HG03571 (cell line): ENCODE measurements around the gene IGFBP2.

Experiments used
- ATAC-seq: cut with Tn5 transposase; IDR thresholded peaks from one replicate; pipeline ENCODE4 v1.9.1; 2021; ENCODE audit not compliant: unreplicated experiment

Gene IGFBP2

DNA sequence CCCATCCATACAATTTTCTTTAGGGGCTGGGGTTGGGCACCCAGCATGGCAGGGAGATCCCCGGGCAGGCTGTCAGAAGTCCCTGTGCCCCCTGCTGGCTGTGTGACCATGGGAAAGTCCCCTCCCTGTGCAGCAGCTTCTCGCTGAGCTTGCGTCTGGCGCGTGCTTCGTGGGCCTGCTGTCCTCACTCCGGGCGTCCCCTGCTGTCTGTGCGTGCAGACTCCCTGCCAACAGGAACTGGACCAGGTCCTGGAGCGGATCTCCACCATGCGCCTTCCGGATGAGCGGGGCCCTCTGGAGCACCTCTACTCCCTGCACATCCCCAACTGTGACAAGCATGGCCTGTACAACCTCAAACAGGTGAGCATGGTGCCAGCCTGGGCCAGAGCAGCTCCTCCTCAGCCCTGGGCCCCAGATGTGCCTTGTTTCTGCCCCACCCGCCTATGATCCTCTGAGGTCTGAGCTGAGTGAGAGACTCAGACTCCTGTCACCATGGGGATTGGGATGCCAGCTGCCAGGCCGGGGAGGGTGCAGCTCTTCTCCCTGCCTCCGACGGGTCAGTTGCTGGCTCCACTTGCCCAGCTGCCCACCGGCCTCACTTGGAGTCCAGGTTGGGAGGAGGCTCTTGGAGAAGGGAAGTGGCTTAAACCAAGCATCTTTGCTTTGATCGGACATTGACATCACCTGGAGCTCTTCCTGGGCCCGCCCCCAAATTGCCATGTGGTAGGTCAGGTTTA lies 28.6 kb downstream of the IGFBP2 start:
- no peak for ATAC-seq

DNA sequence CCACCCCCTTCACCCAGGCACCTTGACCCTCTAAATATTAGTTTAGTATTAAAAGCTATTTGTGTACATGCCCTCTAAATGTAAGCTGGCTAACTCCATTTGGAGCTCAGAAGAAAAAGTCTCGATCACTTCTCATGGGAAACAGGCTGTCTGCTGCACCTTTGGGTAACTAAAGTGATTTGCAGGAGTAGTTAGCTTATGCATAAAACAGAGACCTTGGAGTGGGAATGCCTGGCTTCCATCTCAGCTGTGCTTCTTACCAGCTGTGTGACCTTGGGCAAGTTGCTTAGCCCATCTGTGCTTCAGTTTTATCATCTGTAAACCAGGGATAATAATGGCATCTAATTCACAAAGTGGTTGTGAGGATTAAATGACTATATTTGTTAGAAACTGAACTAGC lies 29.9 kb downstream of the IGFBP2 start:
- no peak for ATAC-seq

DNA sequence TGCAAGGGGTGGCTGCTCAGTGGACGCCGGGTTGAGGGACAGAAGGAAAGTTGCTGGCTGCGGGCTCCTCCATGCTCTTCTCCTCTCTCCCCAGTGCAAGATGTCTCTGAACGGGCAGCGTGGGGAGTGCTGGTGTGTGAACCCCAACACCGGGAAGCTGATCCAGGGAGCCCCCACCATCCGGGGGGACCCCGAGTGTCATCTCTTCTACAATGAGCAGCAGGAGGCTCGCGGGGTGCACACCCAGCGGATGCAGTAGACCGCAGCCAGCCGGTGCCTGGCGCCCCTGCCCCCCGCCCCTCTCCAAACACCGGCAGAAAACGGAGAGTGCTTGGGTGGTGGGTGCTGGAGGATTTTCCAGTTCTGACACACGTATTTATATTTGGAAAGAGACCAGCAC lies 30.6 kb downstream of the IGFBP2 start:
- no peak for ATAC-seq

DNA sequence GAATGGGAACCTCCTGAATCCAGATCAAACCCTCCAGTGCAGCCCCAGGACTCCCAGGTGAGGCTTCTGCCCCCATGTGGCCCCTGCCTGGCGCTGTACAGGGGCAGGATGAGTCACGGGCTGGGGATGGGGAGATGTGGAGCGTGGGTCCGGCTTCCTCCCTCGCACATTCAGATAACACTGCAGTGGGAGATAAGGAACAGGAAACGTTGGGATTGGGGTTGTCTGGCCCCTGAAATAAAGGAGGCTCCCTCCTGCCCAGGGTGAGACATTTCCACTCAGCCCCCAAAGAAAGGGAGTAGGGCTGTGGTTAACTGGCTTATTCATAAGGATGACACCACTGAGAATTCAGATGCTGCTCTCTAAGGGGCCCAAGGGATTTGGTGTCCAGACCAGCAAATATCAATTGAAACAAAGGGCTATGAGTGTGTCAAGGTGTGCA lies 31.4 kb downstream of the IGFBP2 start:
- no peak for ATAC-seq

DNA sequence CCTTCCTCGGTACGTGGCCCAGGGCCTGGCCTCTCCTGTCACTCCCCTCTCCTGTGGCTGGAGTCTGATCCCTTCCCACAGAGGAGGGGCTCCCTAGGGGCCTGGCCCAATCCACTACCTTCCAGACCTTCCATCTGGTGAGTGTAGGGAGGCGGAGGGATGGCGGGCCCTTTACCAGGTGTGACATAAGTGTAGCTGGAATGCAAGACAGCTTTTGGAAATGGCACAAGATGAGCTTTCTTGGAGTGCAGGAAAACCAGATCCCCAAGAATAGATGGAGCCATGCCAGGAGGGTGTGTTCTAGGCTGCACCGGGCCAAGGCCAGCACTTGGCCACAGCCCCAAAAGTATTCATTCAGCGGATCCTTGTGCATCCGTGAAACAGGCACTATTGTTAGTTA lies 32.0 kb downstream of the IGFBP2 start:
- ATAC-seq: no peak

DNA sequence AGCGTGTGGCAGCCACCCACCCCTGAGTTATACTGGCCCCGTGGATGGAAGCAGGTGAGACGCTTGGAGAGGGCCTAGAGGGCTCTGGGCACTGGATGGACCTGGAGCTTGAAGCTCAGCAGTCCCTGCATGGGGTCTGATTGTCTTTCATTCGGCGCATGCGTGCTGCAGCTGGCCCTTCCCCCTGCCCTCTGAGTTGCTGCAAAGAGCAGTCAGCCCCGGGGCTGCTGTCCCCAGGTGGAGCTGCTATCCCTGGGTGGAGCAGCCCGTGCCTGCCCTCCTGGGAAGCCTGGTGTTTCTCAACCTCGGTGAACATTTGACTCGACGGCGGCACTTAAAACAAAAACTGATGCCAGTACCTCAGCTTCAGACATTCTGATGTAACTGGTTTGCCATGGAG lies 32.5 kb downstream of the IGFBP2 start:
- ATAC-seq: no peak

DNA sequence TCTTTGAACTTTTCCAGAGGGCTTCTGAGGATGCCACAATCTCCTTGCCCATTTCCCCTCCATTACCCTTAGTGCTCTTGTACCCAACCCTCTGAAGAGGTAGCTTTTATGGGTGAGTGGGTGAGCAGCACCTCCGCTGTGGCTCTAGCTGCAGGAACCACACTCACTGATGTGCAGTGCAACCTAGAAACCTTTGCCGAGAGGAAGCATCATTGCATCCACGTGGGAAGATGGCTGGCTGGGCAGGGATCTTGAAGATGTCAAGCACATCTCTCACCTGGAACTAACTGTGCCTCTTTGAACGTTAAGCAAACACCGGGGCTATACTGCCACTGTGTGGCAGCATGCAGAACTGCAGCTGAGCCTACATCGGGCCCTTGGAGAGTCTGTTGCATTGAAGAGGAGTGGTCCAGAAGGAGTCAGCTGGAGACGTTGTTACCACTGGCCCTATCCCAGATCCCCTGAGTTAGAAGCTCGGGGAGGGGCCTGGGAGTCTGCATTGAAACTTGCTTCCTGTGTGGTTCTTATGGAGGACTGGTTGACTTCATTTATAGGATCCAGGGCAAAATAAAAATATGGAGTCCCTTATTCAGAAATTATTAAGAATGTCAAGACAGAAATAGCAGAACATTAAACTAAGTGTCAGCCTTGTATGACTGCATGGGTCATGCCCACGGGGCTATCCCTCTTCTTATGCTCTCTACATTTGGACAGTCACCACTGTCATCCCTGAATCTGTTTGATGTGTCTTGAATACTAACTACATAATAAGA lies 33.4 kb downstream of the IGFBP2 start:
- peak; percentile 74 for ATAC-seq

DNA sequence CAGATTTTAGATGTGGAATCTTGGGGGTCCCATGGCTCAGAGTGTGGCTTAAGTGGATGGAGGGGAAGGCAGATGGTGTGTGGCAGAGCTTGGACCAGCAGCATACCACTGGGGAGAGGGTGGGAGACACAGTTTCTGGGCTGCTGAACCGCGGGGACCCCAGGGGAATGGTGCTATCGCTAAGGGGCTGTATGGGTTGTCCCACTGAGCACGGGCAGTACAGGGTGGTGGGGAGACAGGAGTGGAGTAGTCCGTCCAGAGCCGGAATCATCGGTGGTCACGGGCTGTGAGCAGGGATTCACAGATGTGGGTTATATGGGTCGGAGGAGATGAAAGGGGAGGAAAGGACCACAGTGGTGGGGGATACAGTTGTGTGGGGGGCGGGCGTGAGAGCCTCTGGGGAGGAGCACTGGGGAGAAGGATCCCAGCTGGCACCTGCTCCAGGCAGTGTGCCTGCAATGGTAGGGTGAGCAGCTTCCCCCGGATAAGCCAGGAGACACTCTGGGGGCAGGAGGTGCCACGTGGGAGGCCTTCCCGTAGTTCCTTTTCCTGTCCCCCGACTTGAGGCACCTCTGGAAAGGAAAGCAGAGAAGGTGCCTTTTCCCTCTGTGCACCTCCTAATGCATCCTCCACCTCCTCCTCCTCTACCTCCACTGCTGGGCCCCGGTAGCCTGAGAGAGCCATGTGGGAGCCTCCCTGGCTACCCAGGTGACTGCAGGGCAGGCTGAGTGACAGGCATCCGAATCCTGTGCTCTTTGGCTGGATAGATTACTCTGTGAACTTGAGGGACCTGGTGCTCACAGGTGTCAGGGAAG lies 37.3 kb downstream of the IGFBP2 start:
- ATAC-seq: no peak

DNA sequence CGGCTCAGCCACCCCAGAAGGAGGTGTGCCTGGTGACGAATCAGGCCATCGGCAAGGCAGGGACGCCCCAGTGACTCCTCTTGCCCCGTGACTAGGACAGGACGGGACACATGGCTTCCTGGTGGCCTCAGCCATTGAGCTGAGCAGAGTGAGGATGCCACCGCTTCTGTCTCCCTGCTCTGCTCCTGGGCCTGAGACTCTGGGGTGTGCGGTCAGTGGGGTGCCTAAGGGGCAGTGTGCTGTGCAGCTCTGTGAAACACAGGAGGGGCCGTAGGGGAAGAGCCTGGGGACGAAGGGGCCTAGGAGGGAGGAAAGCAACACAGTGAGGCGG lies 37.8 kb downstream of the IGFBP2 start:
- ATAC-seq: no peak

DNA sequence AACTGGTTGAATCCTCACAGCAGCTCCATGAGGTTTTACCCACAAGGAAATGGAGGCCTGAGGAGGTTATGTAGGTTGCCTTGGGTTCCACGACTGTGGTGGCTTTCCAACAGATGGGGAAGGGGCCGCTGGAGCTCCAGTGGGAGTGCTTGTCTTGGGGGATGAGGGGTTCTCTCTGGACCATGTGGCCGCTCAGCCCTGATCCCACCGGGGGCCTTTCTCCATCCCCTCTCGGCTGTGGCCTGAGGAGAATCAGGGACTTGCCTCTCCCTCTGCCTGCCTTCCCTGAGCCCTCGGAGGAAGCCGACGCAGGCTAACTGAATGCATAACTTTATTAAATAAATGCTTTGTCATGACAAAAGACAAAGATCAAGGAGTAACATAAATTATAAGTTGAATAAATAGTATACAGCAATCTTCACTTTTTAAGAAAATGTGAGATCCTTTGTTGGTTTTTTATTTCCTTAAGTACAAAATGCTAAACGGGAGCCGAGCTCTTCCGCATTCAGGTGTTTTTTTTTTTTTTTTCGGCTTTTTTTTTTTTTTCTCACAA lies 38.6 kb downstream of the IGFBP2 start:
- no peak for ATAC-seq

DNA sequence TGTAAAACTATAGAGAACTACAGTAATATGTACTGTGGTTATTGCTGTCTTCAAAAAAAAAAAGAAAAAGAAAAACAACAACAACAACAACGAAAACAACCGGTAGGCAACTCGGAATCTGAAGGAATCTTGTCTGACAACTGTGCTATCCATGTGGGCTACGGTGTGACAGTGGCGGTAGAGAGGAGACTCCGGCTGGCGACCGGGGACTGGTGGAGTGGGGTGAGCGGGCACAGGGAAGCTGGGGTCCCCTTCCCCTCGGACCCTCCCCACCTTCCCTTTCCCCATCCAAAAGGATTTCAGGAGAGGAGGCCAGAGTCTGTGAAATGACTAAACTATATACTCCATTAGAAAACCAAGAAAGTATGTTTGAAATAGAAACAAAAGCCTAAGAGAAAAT lies 39.2 kb downstream of the IGFBP2 start:
- no peak for ATAC-seq

DNA sequence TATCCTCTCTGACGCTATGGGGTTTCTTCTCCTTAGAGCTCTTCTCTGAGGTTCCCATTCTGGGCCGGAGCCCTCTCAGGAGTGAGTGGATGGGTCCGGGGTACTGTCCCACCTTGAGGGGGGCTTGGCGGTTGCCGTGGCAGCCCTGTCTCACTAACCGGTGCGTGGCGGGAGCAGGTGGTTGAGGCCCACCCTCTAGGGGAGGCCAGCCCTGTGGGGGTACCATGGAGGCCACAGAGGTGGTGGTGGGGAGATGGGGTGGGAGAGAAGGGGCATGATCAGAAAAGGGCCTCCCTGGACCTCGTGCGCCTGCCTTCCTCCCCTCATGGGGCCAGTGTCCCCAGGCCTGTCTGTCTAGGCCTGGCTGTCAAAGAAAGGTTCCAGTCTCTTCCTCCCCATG lies 39.8 kb downstream of the IGFBP2 start:
- ATAC-seq: no peak

DNA sequence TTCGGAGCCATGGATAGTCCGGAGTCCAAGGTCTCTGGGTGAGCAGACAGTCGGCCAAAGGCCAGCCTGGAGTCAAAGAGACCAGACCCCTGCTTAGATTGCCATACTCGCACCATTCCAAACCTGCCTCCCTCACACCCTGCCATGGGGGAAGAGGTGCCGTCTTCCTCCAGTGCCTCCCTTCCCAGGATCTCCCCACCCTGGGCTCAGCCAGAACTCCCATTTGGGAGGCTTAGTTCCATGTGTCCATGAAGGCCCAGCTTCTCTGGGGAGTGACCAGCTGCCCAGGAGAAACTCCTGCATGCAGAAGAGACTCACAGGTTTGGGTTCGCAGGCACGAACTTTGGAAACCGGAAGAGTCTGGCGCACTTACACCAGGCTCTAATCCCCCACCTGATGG lies 40.4 kb downstream of the IGFBP2 start:
- ATAC-seq: no peak

DNA sequence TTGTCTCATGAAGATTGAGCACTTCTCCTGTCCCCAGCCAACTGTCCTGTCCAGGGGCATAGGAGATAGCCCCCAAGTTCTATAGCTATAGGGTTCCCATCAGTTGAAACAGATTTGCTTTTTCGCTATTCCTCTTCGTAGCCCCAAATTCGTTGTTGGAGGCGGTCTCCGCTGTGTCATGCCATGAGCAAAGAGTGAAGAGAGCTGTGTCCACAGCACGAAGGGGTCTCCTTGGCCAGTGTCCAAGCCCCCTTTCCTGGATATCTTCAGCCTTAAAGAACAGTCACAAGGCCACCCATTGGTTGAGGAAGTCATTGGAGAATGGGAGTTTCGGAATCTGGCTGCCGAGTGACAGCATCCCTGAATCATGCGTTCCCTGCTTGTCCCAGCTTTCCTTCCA lies 41.2 kb downstream of the IGFBP2 start:
- no peak for ATAC-seq

DNA sequence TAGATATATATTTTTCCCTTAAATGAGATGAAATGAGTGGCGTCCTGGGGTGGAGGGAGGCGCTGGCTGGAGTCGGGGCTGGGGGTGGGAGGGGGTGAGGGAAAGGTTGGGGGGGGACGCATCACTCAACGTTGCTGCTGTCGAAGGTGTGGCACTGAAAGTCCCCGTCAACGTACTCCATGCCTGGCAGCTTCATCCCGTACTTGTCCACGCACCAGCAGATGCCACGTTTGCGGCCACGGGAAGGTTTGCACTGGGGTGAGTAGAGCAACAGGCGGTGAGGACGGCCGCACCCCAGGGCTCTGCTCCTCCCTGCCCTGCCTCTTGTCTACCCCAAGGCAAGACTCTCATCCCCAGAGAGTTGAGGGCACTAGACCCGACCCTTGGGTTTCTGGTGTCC lies 43.4 kb downstream of the IGFBP2 start:
- no peak for ATAC-seq

DNA sequence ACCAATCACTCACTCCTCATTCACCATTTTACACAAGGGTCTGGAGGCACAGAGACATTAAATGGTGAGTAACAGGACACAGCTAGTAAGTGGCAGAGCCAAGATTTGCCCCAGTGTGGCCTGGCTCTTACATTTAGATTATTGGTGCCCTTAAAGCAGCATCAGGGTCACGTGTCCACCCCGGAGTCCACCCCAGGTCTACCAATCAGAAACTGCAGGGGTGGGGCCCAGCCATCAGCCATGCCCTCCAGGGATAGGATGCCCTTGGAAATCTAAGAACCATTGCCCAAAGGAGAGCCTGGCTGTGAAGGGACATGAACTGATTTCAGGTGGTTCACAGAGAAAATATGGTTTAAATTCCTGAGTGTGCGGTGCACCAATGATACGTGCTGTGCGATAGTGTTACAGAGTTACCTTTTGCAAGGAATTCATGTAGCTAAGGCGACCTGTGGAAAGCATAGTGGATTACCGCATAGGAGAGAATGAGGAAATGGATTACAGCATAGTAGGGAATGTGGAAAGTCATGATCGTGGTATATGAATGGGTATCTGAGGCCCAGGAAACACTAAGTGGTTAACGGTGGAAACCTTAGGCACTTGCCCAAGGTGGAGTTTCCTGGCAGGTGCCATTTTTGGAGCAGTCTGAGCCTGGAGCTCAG lies 44.3 kb downstream of the IGFBP2 start:
- ATAC-seq: no peak

DNA sequence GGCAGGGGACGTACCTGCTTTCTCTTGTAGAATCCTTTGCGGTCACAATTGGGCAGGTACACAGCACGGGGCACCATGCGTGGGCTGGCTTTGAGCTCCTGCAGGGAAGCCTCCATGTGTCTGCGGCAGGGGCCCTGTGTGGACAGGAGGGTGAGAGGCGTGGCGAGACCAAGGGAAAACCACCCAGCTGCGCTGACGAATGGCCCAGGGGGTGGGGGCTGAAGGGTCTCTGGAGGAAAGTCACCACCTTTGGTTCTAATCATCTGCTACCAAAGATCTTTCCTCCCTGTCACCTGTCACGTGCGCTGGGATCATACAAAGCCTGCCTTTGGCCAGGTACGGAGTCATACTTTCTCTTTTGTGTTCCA lies 44.9 kb downstream of the IGFBP2 start:
- no peak for ATAC-seq

DNA sequence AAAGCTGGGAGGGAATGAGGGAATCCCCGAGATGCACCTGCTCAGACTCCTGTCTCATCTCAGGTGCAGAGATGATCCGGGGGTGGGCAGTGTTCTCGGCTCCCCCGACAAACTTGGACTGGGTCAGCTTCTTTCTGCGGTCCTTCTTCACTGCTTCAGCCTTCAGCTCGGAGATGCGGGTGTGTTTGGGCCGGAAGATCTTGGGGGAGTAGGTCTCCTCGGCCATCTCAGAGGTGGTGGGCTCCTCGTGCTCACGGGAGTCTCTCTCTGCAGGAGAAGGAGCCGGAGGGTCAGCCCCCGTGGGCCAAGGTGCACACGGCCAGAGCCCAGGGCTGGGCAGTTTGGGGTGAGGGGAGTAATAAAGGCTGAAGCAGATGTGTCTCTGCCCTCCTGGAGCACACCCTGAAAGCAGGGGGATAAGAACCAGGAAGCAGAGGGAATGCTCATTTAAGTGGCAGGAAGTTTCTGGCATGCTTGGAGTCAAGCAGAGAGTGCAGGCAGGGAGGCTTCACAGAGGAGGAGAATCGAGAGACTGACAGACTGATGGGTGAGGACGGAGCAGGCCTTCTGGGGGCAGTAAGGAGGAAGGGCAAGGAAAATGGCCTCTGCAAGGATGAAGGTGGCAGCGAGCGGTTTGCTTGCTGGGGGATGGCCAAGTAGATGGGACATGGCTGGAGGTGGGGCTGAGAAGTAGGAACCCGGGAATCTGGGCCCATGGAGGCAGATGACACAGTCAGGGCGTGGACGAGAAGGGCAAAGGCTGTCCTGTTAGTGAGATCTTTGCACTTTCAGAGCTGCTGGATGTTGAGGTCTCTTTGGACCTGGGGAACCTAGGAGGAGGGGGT lies 45.8 kb downstream of the IGFBP2 start:
- ATAC-seq: no peak

DNA sequence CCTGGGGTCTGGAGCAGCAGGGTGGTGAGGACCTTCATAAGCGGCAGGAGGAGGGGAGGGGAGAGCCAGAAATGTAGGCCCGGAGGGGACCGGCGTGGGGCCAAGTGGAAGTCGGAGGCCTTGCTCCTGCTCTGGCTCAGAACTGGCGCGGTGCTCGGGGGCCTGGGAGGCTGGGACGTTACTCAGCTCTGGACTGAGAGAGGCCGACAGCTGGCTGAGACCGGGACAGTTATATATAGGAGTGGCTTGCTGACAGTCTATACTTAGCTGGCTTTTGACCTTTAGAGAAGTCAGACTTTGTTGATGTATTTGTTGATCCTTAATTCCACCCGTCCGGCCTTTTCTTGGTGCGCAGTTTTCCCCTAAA lies 46.4 kb downstream of the IGFBP2 start:
- ATAC-seq: no peak

DNA sequence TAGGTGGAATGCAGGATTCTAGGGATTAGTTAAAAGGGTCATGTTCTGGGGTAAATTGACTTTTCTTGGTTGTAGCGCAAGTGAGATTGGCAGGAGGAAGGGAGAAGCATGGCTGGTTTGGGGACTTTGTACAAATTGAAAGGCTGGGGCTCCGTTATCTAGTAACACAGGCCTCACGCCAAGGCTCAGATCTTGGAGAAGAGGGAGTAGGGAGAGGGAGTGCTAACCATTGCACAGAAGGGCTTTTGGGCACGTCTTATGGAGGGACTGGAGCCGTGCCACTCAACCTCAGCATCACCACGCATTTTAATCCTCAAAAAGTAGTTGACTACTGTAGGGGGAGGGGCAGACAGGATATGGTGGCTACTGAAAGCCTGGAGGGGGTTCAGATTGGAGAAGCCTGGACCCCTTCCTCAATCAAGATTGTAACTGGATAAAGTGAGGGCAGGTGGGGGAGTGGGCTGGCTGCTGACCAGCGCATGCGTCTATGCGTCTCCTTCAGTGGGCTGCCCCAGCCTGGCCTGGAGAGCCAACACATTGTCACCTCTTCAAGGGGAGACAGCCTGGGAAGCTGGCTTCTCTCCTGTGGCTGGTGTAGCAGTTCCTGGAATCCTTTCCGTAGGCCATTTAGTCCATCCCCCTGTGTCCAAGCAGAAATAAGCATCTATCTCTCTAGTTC lies 47.9 kb downstream of the IGFBP2 start:
- ATAC-seq: no peak
